HEK293T (cell line): ENCODE measurements around the gene ELAVL4.

Source experiments
- CTCF ChIA-PET: fragments of 350-600 bp; formaldehyde crosslinking; extraction: SDS; loops from one replicate; lab custom pipeline; 2021; ENCODE audit warnings: antibody characterized with exemption, inconsistent platforms; lab: Yijun Ruan, JAX
- POLR2A ChIA-PET: fragments of 350-600 bp; formaldehyde crosslinking; extraction: SDS; loops from one replicate; lab custom pipeline; 2020; ENCODE audit warnings: antibody characterized with exemption, inconsistent platforms; lab: Yijun Ruan, JAX
- DNase-seq: peaks from one replicate; pipeline ENCODE4 v3.0.0; 2012; ENCODE audit warnings: mixed read lengths; ENCODE audit errors: extremely low spot score
- ARNT ChIP-seq: fragments of 450-650 bp; IDR thresholded peaks from 2 replicates; pipeline ENCODE4 v1.6.1; 2017; ENCODE audit warnings: mild to moderate bottlenecking
- BHLHE40 ChIP-seq: fragments of 450-650 bp; IDR thresholded peaks from 2 replicates; pipeline ENCODE4 v1.6.1; 2016; ENCODE audit warnings: mild to moderate bottlenecking, moderate library complexity, borderline replicate concordance
- CTBP1 ChIP-seq: fragments of 450-650 bp; IDR thresholded peaks from 2 replicates; pipeline ENCODE4 v1.6.1; 2016; ENCODE audit warnings: borderline replicate concordance
- ELF4 ChIP-seq: fragments of 450-650 bp; IDR thresholded peaks from 2 replicates; pipeline ENCODE4 v1.6.1; 2017; ENCODE audit warnings: antibody characterized with exemption
- FOXA1 ChIP-seq: fragments of 450-650 bp; IDR thresholded peaks from 2 replicates; pipeline ENCODE4 v1.6.1; 2016; ENCODE audit warnings: mild to moderate bottlenecking
- FOXK2 ChIP-seq: fragments of 450-650 bp; IDR thresholded peaks from 2 replicates; pipeline ENCODE4 v1.6.1; 2016; ENCODE audit warnings: mild to moderate bottlenecking
- FOXM1 ChIP-seq: fragments of 450-650 bp; IDR thresholded peaks from 2 replicates; pipeline ENCODE4 v1.6.1; 2017; ENCODE audit warnings: mild to moderate bottlenecking, borderline replicate concordance
- HDGF ChIP-seq: fragments of 450-650 bp; IDR thresholded peaks from 2 replicates; pipeline ENCODE4 v1.6.1; 2017; ENCODE audit warnings: antibody characterized with exemption, borderline replicate concordance
- L3MBTL2 ChIP-seq: fragments of 450-650 bp; conservative IDR thresholded peaks from 2 replicates; pipeline ENCODE4 v1.6.1; 2016; ENCODE audit warnings: mild to moderate bottlenecking
- LEF1 ChIP-seq: fragments of 450-650 bp; IDR thresholded peaks from 2 replicates; pipeline ENCODE4 v1.6.1; 2017; ENCODE audit warnings: mild to moderate bottlenecking, borderline replicate concordance
- NFRKB ChIP-seq: fragments of 450-650 bp; IDR thresholded peaks from 2 replicates; pipeline ENCODE4 v1.6.1; 2016; ENCODE audit warnings: mild to moderate bottlenecking, moderate library complexity
- PKNOX1 ChIP-seq: fragments of 450-650 bp; IDR thresholded peaks from 2 replicates; pipeline ENCODE4 v1.6.1; 2016
- SP1 ChIP-seq: fragments of 450-650 bp; IDR thresholded peaks from 2 replicates; pipeline ENCODE4 v1.6.1; 2017
- SUZ12 ChIP-seq: fragments of 450-650 bp; IDR thresholded peaks from 2 replicates; pipeline ENCODE4 v1.6.1; 2016; ENCODE audit warnings: mild to moderate bottlenecking
- TARDBP ChIP-seq: fragments of 450-650 bp; IDR thresholded peaks from 2 replicates; pipeline ENCODE4 v1.6.1; 2016
- ZNF384 ChIP-seq: fragments of 450-650 bp; IDR thresholded peaks from 2 replicates; pipeline ENCODE4 v1.6.1; 2016

Gene ELAVL4

GRCh38 chr1:50213505-50213904 lies 104.8 kb downstream of the ELAVL4 start:
- TF ChIP-seq ARNT (no peak), FOXA1 (no peak), TARDBP (no peak), FOXK2 (no peak), SUZ12 (no peak)
- CTCF ChIA-PET, result no interaction called here
- DNase-seq, result no peak
- POLR2A ChIA-PET, result no interaction called here

DNA sequence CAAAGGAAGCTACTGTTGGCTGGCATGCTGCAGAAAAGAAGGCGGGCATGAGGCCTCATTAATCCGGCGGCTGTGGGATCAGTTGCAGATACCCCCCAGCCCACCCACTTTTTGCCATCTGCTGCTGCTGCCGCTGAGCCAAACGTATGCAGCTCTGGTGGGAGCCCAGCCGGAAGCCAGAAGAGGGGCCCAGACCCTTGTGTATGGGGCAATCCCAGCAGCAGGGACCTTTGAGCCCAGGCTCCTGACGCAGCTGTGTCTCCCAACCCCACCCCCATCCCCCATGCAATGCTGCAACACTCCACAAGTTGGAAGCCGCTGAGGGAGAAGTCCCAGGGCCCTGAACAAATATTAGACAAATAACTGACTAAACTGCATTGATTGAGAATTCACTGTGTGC lies 106.0 kb downstream of the ELAVL4 start:
- DNase-seq, result no peak
- ChIA-PET CTCF (no interaction called here), POLR2A (no interaction called here)
- TF ChIP-seq PKNOX1, result no peak
- TF ChIP-seq HDGF, result no peak
- TF ChIP-seq LEF1, result no peak
- TF ChIP-seq TARDBP, result no peak
- TF ChIP-seq SP1, result no peak
- TF ChIP-seq FOXA1, result no peak
- no peak for TF ChIP-seq CTBP1
- TF ChIP-seq BHLHE40, result no peak
- no peak for TF ChIP-seq ZNF384
- no peak for TF ChIP-seq NFRKB
- no peak for TF ChIP-seq FOXK2
- TF ChIP-seq ELF4, result no peak
- TF ChIP-seq L3MBTL2, result no peak
- TF ChIP-seq SUZ12, result no peak
- TF ChIP-seq FOXM1, result no peak
- TF ChIP-seq ARNT, result no peak

- CTCF ChIA-PET, result no interaction called here
- no peak for DNase-seq
These were observed 109.8 kb downstream of the ELAVL4 start for GRCh38 chr1:50218344-50219120.

DNA sequence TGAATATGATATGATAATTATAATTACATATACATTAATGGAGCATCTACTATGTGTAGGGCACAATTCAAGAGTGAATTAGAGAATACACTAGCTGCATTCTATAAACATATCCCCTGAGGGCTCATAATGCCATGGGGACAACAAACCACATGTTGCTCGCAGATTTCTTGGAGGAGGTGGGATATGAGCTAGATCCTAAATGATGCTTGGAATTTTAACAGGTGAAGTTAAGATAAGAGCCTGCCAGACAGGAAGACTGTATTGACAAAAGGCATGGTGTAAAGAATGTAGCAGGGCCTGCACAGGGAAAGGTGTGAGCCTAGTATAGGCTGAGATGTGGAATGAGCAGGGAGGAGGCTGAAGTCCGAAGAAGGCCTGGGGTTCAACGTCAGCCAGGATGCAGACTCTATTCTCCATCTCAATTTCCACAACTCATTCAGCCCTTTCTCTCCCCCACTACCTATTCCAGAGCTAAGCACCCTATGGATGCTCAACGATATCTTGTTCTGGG lies 120.2 kb downstream of the ELAVL4 start:
- DNase-seq, result no peak
- CTCF ChIA-PET, result no interaction called here
- TF ChIP-seq SUZ12, result no peak
- TF ChIP-seq ZNF384, result no peak
- no peak for TF ChIP-seq SP1
- no peak for TF ChIP-seq L3MBTL2
- TF ChIP-seq FOXM1, result no peak
- no peak for TF ChIP-seq FOXA1
- TF ChIP-seq PKNOX1, result no peak
- POLR2A ChIA-PET, result no interaction called here

More at GRCh38 chr1:50218344-50219120, 109.8 kb downstream of the ELAVL4 start:
- POLR2A ChIA-PET, result no interaction called here
- TF ChIP-seq TARDBP, result no peak
- TF ChIP-seq BHLHE40, result no peak

DNA sequence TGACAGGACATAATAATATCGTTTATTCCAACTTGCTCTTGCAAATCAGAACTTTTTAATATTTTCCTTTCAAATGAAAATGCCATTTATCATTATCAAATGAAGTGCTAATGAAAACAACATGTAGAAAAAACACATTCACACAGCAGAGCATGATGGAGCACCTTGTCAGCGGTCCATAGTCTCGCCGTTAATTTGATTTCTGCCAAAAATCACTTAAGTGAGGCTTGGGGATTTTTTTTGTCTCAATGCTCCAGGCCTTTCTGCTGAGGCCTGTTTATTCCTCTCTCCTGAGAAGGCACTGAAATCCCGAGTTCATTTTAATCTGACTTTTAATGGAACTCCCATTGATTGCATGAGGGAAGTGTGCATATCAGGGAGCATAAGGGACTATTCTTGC lies 122.5 kb downstream of the ELAVL4 start:
- CTCF ChIA-PET, result no interaction called here
- POLR2A ChIA-PET, result no interaction called here
- TF ChIP-seq PKNOX1, result no peak
- TF ChIP-seq FOXA1, result no peak
- no peak for TF ChIP-seq HDGF
- TF ChIP-seq ARNT, result no peak
- no peak for TF ChIP-seq FOXM1
- no peak for TF ChIP-seq LEF1
- no peak for TF ChIP-seq ELF4
- TF ChIP-seq L3MBTL2, result no peak
- no peak for TF ChIP-seq SP1
- no peak for TF ChIP-seq ZNF384
- no peak for TF ChIP-seq BHLHE40
- no peak for TF ChIP-seq NFRKB
- no peak for TF ChIP-seq FOXK2
- TF ChIP-seq TARDBP, result no peak
- TF ChIP-seq CTBP1, result no peak
- TF ChIP-seq SUZ12, result no peak
- no peak for DNase-seq

DNA sequence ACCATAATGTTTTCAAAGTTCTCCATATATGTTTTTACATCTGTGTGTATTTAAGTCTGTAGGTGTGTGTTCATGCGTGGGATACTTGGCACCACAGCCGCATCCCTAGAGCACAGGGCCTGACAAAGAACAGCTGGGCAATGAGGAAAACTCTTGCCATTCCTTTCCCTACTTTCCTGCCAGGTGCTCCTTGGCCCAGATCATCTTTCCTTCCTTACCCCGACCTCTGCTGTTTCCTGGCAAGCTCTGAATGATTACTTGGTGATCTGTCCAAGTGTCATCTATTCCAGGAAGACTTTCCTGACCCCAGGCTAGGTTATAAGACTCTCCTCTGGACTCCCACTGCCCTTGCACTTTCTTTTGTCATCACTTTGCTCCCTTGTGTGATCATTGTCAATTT lies 123.6 kb downstream of the ELAVL4 start:
- ChIA-PET POLR2A (no interaction called here), CTCF (no interaction called here)
- DNase-seq, result no peak
- TF ChIP-seq ZNF384, result no peak
- TF ChIP-seq PKNOX1, result no peak
- no peak for TF ChIP-seq FOXK2
- no peak for TF ChIP-seq ARNT

DNA sequence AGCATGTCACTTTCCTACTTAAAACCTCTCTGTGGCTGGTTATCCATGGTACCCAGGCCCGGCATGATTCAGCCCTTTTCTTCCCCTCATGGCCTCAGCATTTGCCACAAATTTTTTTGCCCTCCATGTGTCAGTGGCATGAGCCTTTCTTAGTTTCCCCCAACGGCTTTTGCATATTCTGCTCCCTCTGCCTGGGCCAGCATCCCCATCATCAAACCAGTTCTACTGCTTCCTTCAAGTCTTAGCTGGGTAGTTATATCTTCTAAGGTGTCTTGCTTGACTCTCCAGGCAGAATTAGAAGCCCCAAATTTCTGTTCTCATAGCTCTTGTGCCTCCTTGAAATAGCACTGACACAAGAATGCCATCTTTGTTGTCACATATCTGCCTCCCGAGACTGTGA lies 127.9 kb downstream of the ELAVL4 start:
- DNase-seq, result no peak
- ChIA-PET CTCF (no interaction called here), POLR2A (no interaction called here)
- no peak for TF ChIP-seq PKNOX1
